ENCODE data around the gene KANSL1. TPM values are rescaled to one million over a fixed set of nuclear protein-coding genes. Genes with fewer than 3 reads are reported as not detected.
A peak's percentile ranks its signal among the peaks of the same experiment; 100 is the strongest.

KANSL1 gene
- total RNA-seq, 1 donor from 2014 or later, result 102 TPM

GRCh38 chr17:46199379-46199778 is 6.2 kb upstream of the KANSL1 start:
- Mint-ChIP-seq H3K27ac (ENCODE audit: unreplicated experiment) (peak overlapping the region; percentile 38), H3K36me3 (ENCODE audit: unreplicated experiment) (peaks cover 6% of the 10 kb centered on the region), H3K27me3 (ENCODE audit: unreplicated experiment) (no peaks in the 10 kb centered on the region), H3K4me1 (ENCODE audit: unreplicated experiment) (peaks cover 50% of the 10 kb centered on the region), H3K9me3 (ENCODE audit: unreplicated experiment) (no peaks in the 10 kb centered on the region), H3K4me3 (ENCODE audit: unreplicated experiment) (no peak overlapping the region)
- no peak for DNase-seq (ENCODE audit: extremely low spot score, unreplicated experiment)
- no peak for TF ChIP-seq CTCF (IDR thresholded peaks at IDR 0.05)

DNA sequence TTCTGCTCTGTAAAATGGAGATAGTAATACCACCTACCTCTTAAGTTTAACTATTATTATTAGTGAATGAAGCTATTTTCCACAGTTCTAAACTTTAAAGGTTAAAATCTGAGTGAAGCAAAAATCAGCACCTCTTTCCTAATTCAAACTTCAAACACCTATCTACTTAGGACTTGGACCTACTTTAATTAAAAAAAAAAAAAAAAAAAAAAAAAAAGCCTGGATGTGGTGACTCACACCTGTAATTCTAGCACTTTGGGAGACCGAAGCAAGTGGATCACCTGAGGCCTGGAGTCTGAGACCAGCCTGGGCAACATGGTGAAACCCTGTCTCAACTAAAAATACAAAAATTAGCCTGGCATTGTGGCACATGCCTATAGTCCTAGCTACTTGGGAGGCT is 5.0 kb upstream of the KANSL1 start:
- no peaks in the 10 kb centered on the region for H3K27me3 Mint-ChIP-seq (ENCODE audit: unreplicated experiment)
- no peaks in the 10 kb centered on the region for H3K9me3 Mint-ChIP-seq (ENCODE audit: unreplicated experiment)
- DNase-seq (ENCODE audit: extremely low spot score, unreplicated experiment), result no peak
- H3K4me1 Mint-ChIP-seq (ENCODE audit: unreplicated experiment), result peaks cover 51% of the 10 kb centered on the region
- TF ChIP-seq CTCF (IDR thresholded peaks at IDR 0.05), result no peak
- no peak overlapping the region for H3K4me3 Mint-ChIP-seq (ENCODE audit: unreplicated experiment)
- H3K27ac Mint-ChIP-seq (ENCODE audit: unreplicated experiment), result peak overlapping the region; percentile 68
- H3K36me3 Mint-ChIP-seq (ENCODE audit: unreplicated experiment), result peaks cover 6% of the 10 kb centered on the region

DNA sequence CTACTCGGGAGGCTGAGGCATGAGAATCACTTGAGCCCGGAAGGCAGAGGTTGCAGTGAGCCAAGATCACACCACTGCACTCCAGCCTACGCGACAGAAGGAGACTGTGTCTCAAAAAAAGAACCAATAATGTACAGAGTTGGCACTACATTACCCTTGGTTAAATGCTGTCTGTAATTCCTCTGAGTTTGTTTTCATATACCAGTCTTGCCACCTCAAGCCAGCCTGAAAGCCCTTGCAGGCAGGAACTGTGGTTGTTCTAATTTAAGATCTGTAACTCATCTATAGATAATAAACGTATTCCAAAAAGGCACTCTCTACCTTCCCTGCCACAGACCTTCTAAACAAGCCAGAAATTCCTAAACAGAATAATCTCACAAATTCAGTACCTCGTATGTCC is 4.3 kb upstream of the KANSL1 start:
- Mint-ChIP-seq H3K4me1 (ENCODE audit: unreplicated experiment) (peaks cover 49% of the 10 kb centered on the region), H3K27ac (ENCODE audit: unreplicated experiment) (no peak overlapping the region), H3K9me3 (ENCODE audit: unreplicated experiment) (no peaks in the 10 kb centered on the region), H3K4me3 (ENCODE audit: unreplicated experiment) (no peak overlapping the region), H3K27me3 (ENCODE audit: unreplicated experiment) (no peaks in the 10 kb centered on the region), H3K36me3 (ENCODE audit: unreplicated experiment) (peaks cover 6% of the 10 kb centered on the region)
- no peak for DNase-seq (ENCODE audit: extremely low spot score, unreplicated experiment)
- no peak for TF ChIP-seq CTCF (IDR thresholded peaks at IDR 0.05)

- H3K4me1 Mint-ChIP-seq (ENCODE audit: unreplicated experiment), result peaks cover 48% of the 10 kb centered on the region
- no peak overlapping the region for H3K27ac Mint-ChIP-seq (ENCODE audit: unreplicated experiment)
- no peak for DNase-seq (ENCODE audit: extremely low spot score, unreplicated experiment)
- TF ChIP-seq CTCF (IDR thresholded peaks at IDR 0.05), result no peak
- H3K4me3 Mint-ChIP-seq (ENCODE audit: unreplicated experiment), result no peak overlapping the region
- H3K9me3 Mint-ChIP-seq (ENCODE audit: unreplicated experiment), result no peaks in the 10 kb centered on the region
- H3K27me3 Mint-ChIP-seq (ENCODE audit: unreplicated experiment), result no peaks in the 10 kb centered on the region
- H3K36me3 Mint-ChIP-seq (ENCODE audit: unreplicated experiment), result peaks cover 6% of the 10 kb centered on the region
Measured at GRCh38 chr17:46195939-46196716, 2.9 kb upstream of the KANSL1 start.

GRCh38 chr17:46195217-46195855 is 2.1 kb upstream of the KANSL1 start:
- H3K4me1 Mint-ChIP-seq (ENCODE audit: unreplicated experiment), result peaks cover 48% of the 10 kb centered on the region
- H3K4me3 Mint-ChIP-seq (ENCODE audit: unreplicated experiment), result no peak overlapping the region
- no peak for TF ChIP-seq CTCF (IDR thresholded peaks at IDR 0.05)

More at GRCh38 chr17:46195217-46195855, 2.1 kb upstream of the KANSL1 start:
- DNase-seq (ENCODE audit: extremely low spot score, unreplicated experiment), result no peak
- Mint-ChIP-seq H3K36me3 (ENCODE audit: unreplicated experiment) (peaks cover 6% of the 10 kb centered on the region), H3K27ac (ENCODE audit: unreplicated experiment) (no peak overlapping the region), H3K27me3 (ENCODE audit: unreplicated experiment) (no peaks in the 10 kb centered on the region), H3K9me3 (ENCODE audit: unreplicated experiment) (no peaks in the 10 kb centered on the region)

Measured in osteocyte (in vitro differentiated cells).